ENCODE results near the gene ZCCHC14.
A peak's percentile ranks its signal among the peaks of the same experiment; 100 is the strongest.

The ZCCHC14 gene

GRCh38 chr16:87492721-87493607, at the start of gene ZCCHC14:
ZCCHC14 (minus strand) TSS chr16:87493024; CDS start chr16:87492238, 786 bp downstream.
- DNase-seq, result peak; percentile 99

- DNase-seq, result no peak
These were observed 49.0 kb upstream of the ZCCHC14 start for GRCh38 chr16:87541872-87542234.

GRCh38 chr16:87541147-87541871, 48.5 kb upstream of the ZCCHC14 start:
- DNase-seq, result no peak

GRCh38 chr16:87540897-87541146, 48.0 kb upstream of the ZCCHC14 start:
- DNase-seq, result no peak

- DNase-seq, result no peak
These were observed 47.5 kb upstream of the ZCCHC14 start for GRCh38 chr16:87540072-87540896.

GRCh38 chr16:87539113-87539512, 46.3 kb upstream of the ZCCHC14 start:
- DNase-seq, result no peak

GRCh38 chr16:87538594-87538993, 45.8 kb upstream of the ZCCHC14 start:
- DNase-seq, result no peak

GRCh38 chr16:87538160-87538559, 45.3 kb upstream of the ZCCHC14 start:
- no peak for DNase-seq

- no peak for DNase-seq
These were observed 43.9 kb upstream of the ZCCHC14 start for GRCh38 chr16:87536795-87537142.

GRCh38 chr16:87535855-87536794, 43.3 kb upstream of the ZCCHC14 start:
- no peak for DNase-seq

GRCh38 chr16:87535457-87535854, 42.6 kb upstream of the ZCCHC14 start:
- no peak for DNase-seq

GRCh38 chr16:87534751-87535150, 41.9 kb upstream of the ZCCHC14 start:
- DNase-seq, result no peak

GRCh38 chr16:87534030-87534653, 41.3 kb upstream of the ZCCHC14 start:
- DNase-seq, result no peak

- no peak for DNase-seq
These were observed 40.2 kb upstream of the ZCCHC14 start for GRCh38 chr16:87533061-87533460.

- DNase-seq, result no peak
These were observed 38.6 kb upstream of the ZCCHC14 start for GRCh38 chr16:87531418-87531817.

GRCh38 chr16:87528690-87529579, 36.1 kb upstream of the ZCCHC14 start:
- no peak for DNase-seq

GRCh38 chr16:87527055-87527724, 34.4 kb upstream of the ZCCHC14 start:
- DNase-seq, result no peak

GRCh38 chr16:87526238-87526947, 33.6 kb upstream of the ZCCHC14 start:
- no peak for DNase-seq

GRCh38 chr16:87525352-87525751, 32.5 kb upstream of the ZCCHC14 start:
- DNase-seq, result no peak

GRCh38 chr16:87524407-87524806, 31.6 kb upstream of the ZCCHC14 start:
- no peak for DNase-seq
